Measurements from ENCODE around the gene CFAP46. TPM values are rescaled to one million over a fixed set of nuclear protein-coding genes. Genes with fewer than 3 reads are reported as not detected.
A peak's percentile ranks its signal among the peaks of the same experiment; 100 is the strongest.

The CFAP46 gene
- total RNA-seq, 6 donors from 2014 or later: 0.60 to 28.3 (median 8.0) TPM

DNA sequence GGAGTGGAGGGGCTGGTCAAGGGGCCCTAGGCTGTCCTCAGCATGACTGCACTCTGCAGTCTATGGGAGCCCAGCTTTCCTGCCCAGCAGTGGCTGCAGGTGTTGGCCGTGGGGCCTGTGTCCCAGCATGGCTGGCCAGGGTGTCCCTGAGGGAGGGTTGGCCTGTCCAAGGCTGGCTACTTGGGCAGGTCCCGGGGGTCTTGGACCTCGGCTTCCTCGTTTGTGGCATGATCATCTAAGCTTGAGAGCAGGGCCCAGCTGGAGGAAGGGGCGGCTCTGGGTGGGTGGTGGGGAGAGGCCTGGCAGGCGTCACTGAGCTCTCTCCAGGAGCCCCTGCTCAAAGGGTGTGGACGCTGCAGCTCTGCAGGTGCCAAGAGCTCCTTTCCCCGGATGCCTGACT is 43.7 kb upstream of the CFAP46 start:
- Histone ChIP-seq H3K9me3 (no peaks in the 10 kb centered on the region), H3K27ac (no peak overlapping the region), H3K27me3 (no peaks in the 10 kb centered on the region), H3K36me3 (no peaks in the 10 kb centered on the region), H3K4me3 (no peak overlapping the region), H3K4me1 (peaks cover 0 to 12% (median under 1%) of the 10 kb centered on the region in 4 donors)
- TF ChIP-seq EP300 (IDR thresholded peaks at IDR 0.05) (no peak), POLR2AphosphoS5 (IDR thresholded peaks at IDR 0.05) (no peak), POLR2A (IDR thresholded peaks at IDR 0.05) (no peak), CTCF (IDR thresholded peaks at IDR 0.05) (no peak)
- ATAC-seq (ENCODE audit: low FRiP score in 2 of 2) (no peak), DNase-seq (peak in 1 of 2 donors; percentile 48)
- WGBS, 2 donors: 84 to 100% methylated on average over 3 to 8 of the region's 8 CpGs

GRCh38 chr10:132985546-132985900 is 43.2 kb upstream of the CFAP46 start:
- ATAC-seq (ENCODE audit: low FRiP score in 2 of 2) (no peak), DNase-seq (no peak)
- TF ChIP-seq CTCF (IDR thresholded peaks at IDR 0.05) (no peak), POLR2AphosphoS5 (IDR thresholded peaks at IDR 0.05) (no peak), EP300 (IDR thresholded peaks at IDR 0.05) (no peak), POLR2A (IDR thresholded peaks at IDR 0.05) (no peak)
- Histone ChIP-seq H3K4me3 (no peak overlapping the region), H3K27me3 (no peaks in the 10 kb centered on the region), H3K27ac (no peak overlapping the region), H3K36me3 (no peaks in the 10 kb centered on the region), H3K4me1 (peaks cover 0 to 12% (median 2%) of the 10 kb centered on the region in 4 donors), H3K9me3 (no peaks in the 10 kb centered on the region)
- 64 to 87% methylated on average over 3 to 4 of the region's 6 CpGs for WGBS, 2 donors

- Histone ChIP-seq H3K9me3 (no peaks in the 10 kb centered on the region), H3K36me3 (no peaks in the 10 kb centered on the region), H3K27ac (no peak overlapping the region), H3K4me1 (peaks cover 0 to 12% (median 2%) of the 10 kb centered on the region in 4 donors), H3K27me3 (no peaks in the 10 kb centered on the region), H3K4me3 (no peak overlapping the region)
- TF ChIP-seq CTCF (IDR thresholded peaks at IDR 0.05): no peak
- TF ChIP-seq POLR2AphosphoS5 (IDR thresholded peaks at IDR 0.05): no peak
- TF ChIP-seq POLR2A (IDR thresholded peaks at IDR 0.05): no peak
- TF ChIP-seq EP300 (IDR thresholded peaks at IDR 0.05): no peak
- WGBS, 2 donors: 32 to 46% methylated on average over 9 to 23 of the region's 26 CpGs
- peak in 1 of 2 donors; percentile 30 for ATAC-seq (ENCODE audit: low FRiP score in 2 of 2)
- peak in 1 of 2 donors; percentile 61 for DNase-seq
Measured at GRCh38 chr10:132984801-132985545, 42.6 kb upstream of the CFAP46 start.

DNA sequence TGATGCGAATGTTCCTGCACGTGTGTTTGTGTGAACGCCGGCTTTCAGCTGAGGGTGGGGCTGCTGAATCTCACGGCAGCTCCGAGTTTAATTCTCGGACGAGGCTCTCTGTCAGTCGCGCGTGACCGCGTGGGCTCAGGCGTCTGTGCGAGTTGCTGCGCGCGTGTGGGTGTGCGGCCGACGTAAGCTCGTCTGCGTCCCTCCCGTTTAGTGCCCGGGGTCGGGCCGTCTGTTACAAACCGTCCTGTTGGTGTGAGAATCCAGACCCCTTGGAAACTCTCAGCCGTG is 41.6 kb upstream of the CFAP46 start:
- TF ChIP-seq EP300 (IDR thresholded peaks at IDR 0.05) (no peak), CTCF (IDR thresholded peaks at IDR 0.05) (no peak), POLR2AphosphoS5 (IDR thresholded peaks at IDR 0.05) (no peak), POLR2A (IDR thresholded peaks at IDR 0.05) (no peak)
- Histone ChIP-seq H3K4me1 (peaks cover 0 to 12% (median 2%) of the 10 kb centered on the region in 4 donors), H3K27ac (no peak overlapping the region), H3K9me3 (no peaks in the 10 kb centered on the region), H3K27me3 (no peaks in the 10 kb centered on the region), H3K36me3 (no peaks in the 10 kb centered on the region), H3K4me3 (no peak overlapping the region)
- DNase-seq (peak in 1 of 2 donors; percentile 73), ATAC-seq (ENCODE audit: low FRiP score in 2 of 2) (no peak)
- 89% methylated on average over 11 to 29 of the region's 29 CpGs for WGBS, 2 donors

Data from upper lobe of left lung (tissue), 6 donors.